Activated CD8-positive, alpha-beta T cell treated with anti-CD3 and anti-CD28 coated beads for 36 hours (primary cell): ENCODE data around the gene PCGF1. TPM values are rescaled to one million over a fixed set of nuclear protein-coding genes. Genes with fewer than 3 reads are reported as not detected.
A peak's percentile ranks its signal among the peaks of the same experiment; 100 is the strongest.

ENCODE experiments used
- ATAC-seq: fragments of 200-7000 bp; cut with Tn5 transposase; one replicate; pipeline ENCODE4 v1.10.0; 2021; ENCODE audit warnings: mild to moderate bottlenecking, moderate library complexity
- CTCF ChIA-PET: fragments of 350-600 bp; sonication (Branson Sonifier 250); formaldehyde crosslinking; loops from one replicate; lab custom pipeline; 2021; ENCODE audit warnings: antibody characterized with exemption; lab: Charles Lee
- POLR2A ChIA-PET: fragments of 350-600 bp; sonication (Branson Sonifier 250); formaldehyde crosslinking; loops from one replicate; lab custom pipeline; 2021; ENCODE audit warnings: antibody characterized with exemption; lab: Charles Lee
- DNase-seq: peaks from one replicate; pipeline ENCODE4 v3.0.0-alpha.2; 2020
- H3K27ac Mint-ChIP-seq: one replicate; pipeline ENCODE4 v1.8.0; 2021; ENCODE audit warnings: mild to moderate bottlenecking, mixed read lengths
- H3K27me3 Mint-ChIP-seq: one replicate; pipeline ENCODE4 v1.8.0; 2021; ENCODE audit warnings: mixed read lengths
- H3K36me3 Mint-ChIP-seq: one replicate; pipeline ENCODE4 v1.8.0; 2021; ENCODE audit warnings: low read depth, mixed read lengths
- H3K4me1 Mint-ChIP-seq: one replicate; pipeline ENCODE4 v1.8.0; 2021; ENCODE audit warnings: low read depth, mixed read lengths
- H3K4me3 Mint-ChIP-seq: one replicate; pipeline ENCODE4 v1.8.0; 2021; ENCODE audit warnings: mild to moderate bottlenecking, moderate library complexity, mixed read lengths
- H3K9me3 Mint-ChIP-seq: one replicate; pipeline ENCODE4 v1.8.0; 2021; ENCODE audit warnings: mixed read lengths
- CTCF ChIP-seq: fragments of 200-600 bp; IDR thresholded peaks from one replicate; pipeline ENCODE4 v1.8.0; 2022; ENCODE audit warnings: antibody characterized with exemption, mild to moderate bottlenecking
- intact Hi-C: fragments of 100-400 bp; cut with micrococcal nuclease; formaldehyde crosslinking; loops from one replicate; pipeline ENCODE4 v1.10.0; 2022
- total RNA-seq, 2 experiments: library from RNA; stranded (reverse); gene quantifications; one replicate each; pipeline ENCODE4 v1.2.3, GENCODE V29; 2021

The PCGF1 gene
- total RNA-seq, 2 experiments from 2014 or later = 16.1 to 21.1 TPM

GRCh38 chr2:74551942-74552913 is 44.7 kb upstream of the PCGF1 start:
- Mint-ChIP-seq H3K9me3 (no peaks in the 10 kb centered on the region), H3K27ac (peak overlapping the region; percentile 31), H3K4me3 (peak overlapping the region; percentile 14), H3K4me1 (peaks cover 15% of the 10 kb centered on the region), H3K36me3 (peaks cover 7% of the 10 kb centered on the region), H3K27me3 (peaks cover 39% of the 10 kb centered on the region)
- ATAC-seq (no peak), DNase-seq (no peak)
- no peak for TF ChIP-seq CTCF
- intact Hi-C loops = no loop called here
- ChIA-PET CTCF (interaction anchor here (0.6 to 1.5 kb wide), 3 partner anchors 35 to 74 kb away, joined by 3 read pairs; no protein-coding TSS in a partner anchor), POLR2A (interaction anchor here (0.6 kb wide), 1 partner anchor 68 kb away, joined by 4 read pairs; no protein-coding TSS in a partner anchor)

- CTCF ChIA-PET = interaction anchor here (1.0 to 1.5 kb wide), 2 partner anchors 36 to 50 kb away, joined by 3 read pairs; no protein-coding TSS in a partner anchor
- H3K4me3 Mint-ChIP-seq = no peak overlapping the region
- no peak for DNase-seq
Observed at GRCh38 chr2:74551530-74551929, 44.0 kb upstream of the PCGF1 start.

GRCh38 chr2:74550231-74550630 is 42.7 kb upstream of the PCGF1 start:
- peaks cover 7% of the 10 kb centered on the region for H3K4me1 Mint-ChIP-seq
- no peak overlapping the region for H3K27ac Mint-ChIP-seq
- no peaks in the 10 kb centered on the region for H3K36me3 Mint-ChIP-seq
- intact Hi-C loops = no loop called here
- no peak overlapping the region for H3K4me3 Mint-ChIP-seq
- CTCF ChIA-PET = interaction anchor here (1.1 to 1.7 kb wide), 4 partner anchors 11 to 301 kb away, joined by 3 to 5 read pairs (median 4); no protein-coding TSS in a partner anchor
- DNase-seq (no peak), ATAC-seq (no peak)
- POLR2A ChIA-PET = interaction anchor here (0.7 to 1.2 kb wide), 3 partner anchors 17 to 68 kb away, joined by 3 to 5 read pairs (median 3); partner anchors contain the start of genes AUP1 and HTRA2
- TF ChIP-seq CTCF = no peak
- H3K9me3 Mint-ChIP-seq = no peaks in the 10 kb centered on the region
- peaks cover 48% of the 10 kb centered on the region for H3K27me3 Mint-ChIP-seq

More at GRCh38 chr2:74551530-74551929, 44.0 kb upstream of the PCGF1 start:
- ATAC-seq = no peak
- POLR2A ChIA-PET = no interaction called here
- no peak overlapping the region for H3K27ac Mint-ChIP-seq
- H3K27me3 Mint-ChIP-seq = peaks cover 41% of the 10 kb centered on the region
- TF ChIP-seq CTCF = no peak
- peaks cover 15% of the 10 kb centered on the region for H3K4me1 Mint-ChIP-seq
- peaks cover 5% of the 10 kb centered on the region for H3K36me3 Mint-ChIP-seq
- no peaks in the 10 kb centered on the region for H3K9me3 Mint-ChIP-seq
- intact Hi-C loops = no loop called here

GRCh38 chr2:74548900-74549826 is 41.7 kb upstream of the PCGF1 start:
- intact Hi-C loops = no loop called here
- Mint-ChIP-seq H3K27ac (no peak overlapping the region), H3K4me1 (peaks cover 7% of the 10 kb centered on the region), H3K4me3 (peak overlapping the region; percentile 66), H3K9me3 (no peaks in the 10 kb centered on the region), H3K27me3 (peaks cover 52% of the 10 kb centered on the region), H3K36me3 (no peaks in the 10 kb centered on the region)
- ChIA-PET POLR2A (interaction anchor here (0.9 to 1.2 kb wide), 2 partner anchors 16 to 36 kb away, joined by 4 to 5 read pairs; no protein-coding TSS in a partner anchor), CTCF (interaction anchor here (1.1 to 1.7 kb wide), 4 partner anchors 10 to 299 kb away, joined by 3 to 5 read pairs (median 4); no protein-coding TSS in a partner anchor)
- DNase-seq (peak; percentile 37), ATAC-seq (peak; percentile 65)
- TF ChIP-seq CTCF = no peak
